Tibial artery (tissue), 4 donors: Measurements from ENCODE around the gene ACOX3.

Experiments
- DNase-seq, 2 donors: peaks; one replicate each; pipeline ENCODE4 v3.0.0-alpha.2; 2019
- H3K27ac ChIP-seq, 2 donors: fragments of 200-600 bp; sonication (generic) in 1 of 2; 1 replicate in 1 of 2; 2 replicates in 1 of 2; pipeline ENCODE4 v1.5.1; 2018 to 2019; ENCODE audit warnings: mild to moderate bottlenecking in 1 of 2
- H3K27me3 ChIP-seq, 2 donors: fragments of 200-600 bp; sonication (generic) in 1 of 2; one replicate each; pipeline versions ENCODE4 v1.5.1 to v1.6.0; 2016 to 2019
- H3K36me3 ChIP-seq, 3 donors: fragments of 200-600 bp; sonication (generic) in 2 of 3; one replicate each; pipeline ENCODE4 v1.5.1; 2016 to 2019; ENCODE audit warnings: mild to moderate bottlenecking in 2 of 3
- H3K4me1 ChIP-seq, 4 donors: fragments of 200-600 bp; sonication (generic) in 2 of 4; 1 replicate in 3 of 4; 2 replicates in 1 of 4; pipeline ENCODE4 v1.5.1; 2016 to 2019
- H3K4me3 ChIP-seq, 2 donors: fragments of 200-600 bp; sonication (generic) in 1 of 2; 1 replicate in 1 of 2; 2 replicates in 1 of 2; pipeline ENCODE4 v1.5.1; 2018 to 2019; ENCODE audit warnings: mild to moderate bottlenecking in 2 of 2
- H3K9me3 ChIP-seq, 3 donors: fragments of 200-600 bp; sonication (generic) in 1 of 3; one replicate each; pipeline ENCODE4 v1.5.1; 2016 to 2019
- CTCF ChIP-seq, 2 experiments: fragments of 200-600 bp in 1 of 2; fragments of 450-650 bp in 1 of 2; IDR thresholded peaks; one replicate each; pipeline ENCODE4 v1.5.1; 2017 to 2019; ENCODE audit warnings: antibody characterized with exemption in 2 of 2, mild to moderate bottlenecking in 1 of 2, moderate library complexity in 1 of 2
- intact Hi-C: fragments of 100-400 bp; cut with DNase I; formaldehyde crosslinking; loops from one replicate; pipeline ENCODE4 v1.15.0; 2023; ENCODE audit warnings: low total_unique reads

ACOX3 gene

GRCh38 chr4:8369426-8370105 is 71.0 kb downstream of the ACOX3 start:
- intact Hi-C loops, result no loop called here
- Histone ChIP-seq H3K9me3 (no peaks in the 10 kb centered on the region), H3K27me3 (no peaks in the 10 kb centered on the region), H3K4me3 (no peak overlapping the region), H3K4me1 (no peaks in the 10 kb centered on the region), H3K36me3 (peaks cover 35 to 95% (median 50%) of the 10 kb centered on the region in 3 donors), H3K27ac (no peak overlapping the region)
- TF ChIP-seq CTCF (IDR thresholded peaks at IDR 0.05), result no peak
- no peak for DNase-seq

- Histone ChIP-seq H3K9me3 (no peaks in the 10 kb centered on the region), H3K36me3 (peaks cover 33 to 90% (median 49%) of the 10 kb centered on the region in 3 donors), H3K27me3 (no peaks in the 10 kb centered on the region), H3K27ac (no peak overlapping the region), H3K4me1 (no peaks in the 10 kb centered on the region), H3K4me3 (no peak overlapping the region)
- TF ChIP-seq CTCF (IDR thresholded peaks at IDR 0.05), result no peak
- no peak for DNase-seq
- intact Hi-C loops, result no loop called here
These were observed 71.5 kb downstream of the ACOX3 start for GRCh38 chr4:8368998-8369397.

- intact Hi-C loops, result no loop called here
- H3K4me3 ChIP-seq, result no peak overlapping the region
- no peak overlapping the region for H3K27ac ChIP-seq
- H3K9me3 ChIP-seq, result no peaks in the 10 kb centered on the region
- H3K4me1 ChIP-seq, result peaks cover 0 to 8% (median 0%) of the 10 kb centered on the region in 4 donors
- TF ChIP-seq CTCF (IDR thresholded peaks at IDR 0.05), result no peak
- H3K36me3 ChIP-seq, result peaks cover 27 to 81% (median 39%) of the 10 kb centered on the region in 3 donors
- H3K27me3 ChIP-seq, result no peaks in the 10 kb centered on the region
- no peak for DNase-seq
These were observed 72.5 kb downstream of the ACOX3 start for GRCh38 chr4:8368061-8368481.

DNA sequence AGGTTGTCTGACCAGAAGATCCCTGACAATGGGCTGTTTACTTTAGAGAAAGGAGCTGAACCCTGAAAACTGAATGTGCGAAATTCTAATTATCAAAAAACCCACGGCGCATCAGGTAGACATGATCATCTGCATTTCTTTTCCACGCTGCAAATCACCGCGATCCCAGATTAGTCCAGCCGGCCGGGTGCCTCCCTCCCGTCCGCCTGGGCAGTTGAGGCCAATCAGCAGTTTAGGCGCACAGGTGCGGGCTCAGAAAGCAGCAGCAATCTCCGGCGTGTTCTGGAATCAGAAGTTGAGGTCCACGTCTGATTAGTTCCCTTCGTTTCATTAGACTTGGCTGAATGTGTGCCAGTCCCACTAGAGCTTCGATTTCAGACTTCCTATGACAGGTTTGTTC is 73.9 kb downstream of the ACOX3 start:
- Histone ChIP-seq H3K27ac (no peak overlapping the region), H3K27me3 (no peaks in the 10 kb centered on the region), H3K36me3 (peaks cover 27 to 67% (median 29%) of the 10 kb centered on the region in 3 donors), H3K4me1 (peaks cover 0 to 15% (median 0%) of the 10 kb centered on the region in 4 donors), H3K4me3 (no peak overlapping the region), H3K9me3 (no peaks in the 10 kb centered on the region)
- no peak for DNase-seq
- no peak for TF ChIP-seq CTCF (IDR thresholded peaks at IDR 0.05)
- intact Hi-C loops, result no loop called here

GRCh38 chr4:8365951-8366350 is 74.6 kb downstream of the ACOX3 start:
- Histone ChIP-seq H3K9me3 (no peaks in the 10 kb centered on the region), H3K27ac (no peak overlapping the region)

More at GRCh38 chr4:8365951-8366350, 74.6 kb downstream of the ACOX3 start:
- intact Hi-C loops, result no loop called here
- no peak for DNase-seq
- Histone ChIP-seq H3K4me1 (peaks cover 0 to 15% (median 0%) of the 10 kb centered on the region in 4 donors), H3K27me3 (no peaks in the 10 kb centered on the region), H3K36me3 (peaks cover 27 to 61% (median 27%) of the 10 kb centered on the region in 3 donors), H3K4me3 (no peak overlapping the region)
- TF ChIP-seq CTCF (IDR thresholded peaks at IDR 0.05), result no peak
